Endothelial cell of coronary artery (primary cell): ENCODE data around the gene PORCN. TPM values are rescaled to one million over a fixed set of nuclear protein-coding genes. Genes with fewer than 3 reads are reported as not detected.

Experiments used
- total RNA-seq: library from RNA; depleted of rRNA; stranded (reverse); fragments of >200 nt; gene quantifications from 2 replicates; pipeline ENCODE4 v1.2.3, GENCODE V29; 2014

The PORCN gene
- total RNA-seq = 7.3 and 15.1 TPM in 2 replicates

GRCh38 chrX:48508400-48509244 lies at the start of gene PORCN:
PORCN (plus strand) TSS chrX:48508992; CDS start chrX:48509821, 829 bp downstream.

GRCh38 chrX:48470110-48470832 lies 38.5 kb upstream of the PORCN start, which contains the start of gene SLC38A5:
SLC38A5 (minus strand) TSS chrX:48470260; CDS start chrX:48467924, 2,336 bp downstream.

GRCh38 chrX:48475774-48476577 lies 32.8 kb upstream of the PORCN start, which contains the start of gene FTSJ1:
FTSJ1 (plus strand) TSS chrX:48476199; CDS start chrX:48478048, 1,849 bp downstream.

GRCh38 chrX:48521353-48522243 lies 12.8 kb downstream of the PORCN start, which contains the start of gene EBP:
EBP (plus strand) TSS chrX:48521808; CDS start chrX:48523772, 1,964 bp downstream.

GRCh38 chrX:48539345-48540027 lies 30.7 kb downstream of the PORCN start, which contains the start of gene TBC1D25:
TBC1D25 (plus strand) TSS chrX:48539714; CDS start chrX:48539798, 84 bp downstream.

Other genes with a start within 250 kb of the PORCN start
- not detected in 2 replicates for gene SSX3, start 152.3 kb upstream of the PORCN start, total RNA-seq
- gene SSX4, start 125.5 kb upstream of the PORCN start, total RNA-seq = not detected in 2 replicates
- not detected in 2 replicates for gene SSX4B, start 97.0 kb upstream of the PORCN start, total RNA-seq
- gene SLC38A5, start 38.7 kb upstream of the PORCN start, total RNA-seq = 63.0 and 69.0 TPM in 2 replicates
- 42.6 and 53.7 TPM in 2 replicates for gene FTSJ1, start 32.8 kb upstream of the PORCN start, total RNA-seq
- 39.9 and 86.6 TPM in 2 replicates for gene EBP, start 12.8 kb downstream of the PORCN start, total RNA-seq
- gene TBC1D25, start 30.7 kb downstream of the PORCN start, total RNA-seq = 6.2 and 6.7 TPM in 2 replicates
- gene RBM3, start 65.5 kb downstream of the PORCN start, total RNA-seq = 119 and 458 TPM in 2 replicates
- gene WDR13, start 88.5 kb downstream of the PORCN start, total RNA-seq = 158 and 184 TPM in 2 replicates
- gene WAS, start 174.8 kb downstream of the PORCN start, total RNA-seq = 0.09 and 0.18 TPM in 2 replicates
- gene SUV39H1, start 187.7 kb downstream of the PORCN start, total RNA-seq = 2.9 and 5.8 TPM in 2 replicates